SU-DHL-6 (cell line): ENCODE measurements around the gene MT1A.

Experiments
- CTCF ChIP-seq: fragments of 200-600 bp; sonication (generic); IDR thresholded peaks from one replicate; pipeline ENCODE4 v1.5.1; 2017; ENCODE audit warnings: antibody characterized with exemption, mild to moderate bottlenecking, low read length, moderate library complexity; ENCODE audit not compliant: insufficient read depth, poor library complexity, severe bottlenecking
- EZH2phosphoT487 ChIP-seq: fragments of 200-600 bp; sonication (generic), shearing (Covaris generic); conservative IDR thresholded peaks from 2 replicates; pipeline ENCODE4 v1.6.1; 2018; ENCODE audit warnings: mild to moderate bottlenecking, antibody characterized with exemption, low read length, moderate library complexity, mixed read lengths

- TF ChIP-seq CTCF (no peak), EZH2phosphoT487 (no peak)
Observed at GRCh38 chr16:56608043-56608875, 30.2 kb upstream of the MT1A start, which contains the start of gene MT2A.
